Activated effector memory CD4-positive, alpha-beta T cell treated with anti-CD3 and anti-CD28 coated beads, Interleukin-2, amount 50 U/mL, for 16 hours (primary cell): Measurements from ENCODE around the gene TNFRSF12A.
"Not testable (repeated sequence)": the region's sequence is repeated elsewhere in the genome, so short reads cannot be mapped to it uniquely, and the experiment has no call there.

ENCODE experiments used
- DNase-seq: peaks from one replicate; pipeline ENCODE4 v3.0.0-alpha.2; 2020

Gene TNFRSF12A

DNA sequence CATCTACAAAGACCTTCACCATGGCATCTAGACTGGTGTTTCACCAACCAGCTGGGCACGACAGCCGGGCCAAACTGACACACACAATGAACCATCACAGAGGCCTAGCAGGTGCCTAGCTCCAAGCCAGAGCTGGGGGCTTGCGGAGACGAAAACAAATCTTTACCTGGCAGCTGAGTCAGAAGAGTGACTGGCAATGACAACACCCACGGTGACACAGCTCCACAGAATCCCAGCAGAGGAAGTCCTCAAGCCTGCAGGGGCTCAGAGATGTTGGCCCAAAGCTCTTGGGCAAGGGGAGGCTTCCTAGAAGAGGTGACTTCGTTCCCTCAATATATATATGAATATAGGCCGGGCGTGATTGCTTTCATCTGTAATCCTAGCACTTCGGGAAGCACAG is 31.3 kb downstream of the TNFRSF12A start:
- no peak for DNase-seq

DNA sequence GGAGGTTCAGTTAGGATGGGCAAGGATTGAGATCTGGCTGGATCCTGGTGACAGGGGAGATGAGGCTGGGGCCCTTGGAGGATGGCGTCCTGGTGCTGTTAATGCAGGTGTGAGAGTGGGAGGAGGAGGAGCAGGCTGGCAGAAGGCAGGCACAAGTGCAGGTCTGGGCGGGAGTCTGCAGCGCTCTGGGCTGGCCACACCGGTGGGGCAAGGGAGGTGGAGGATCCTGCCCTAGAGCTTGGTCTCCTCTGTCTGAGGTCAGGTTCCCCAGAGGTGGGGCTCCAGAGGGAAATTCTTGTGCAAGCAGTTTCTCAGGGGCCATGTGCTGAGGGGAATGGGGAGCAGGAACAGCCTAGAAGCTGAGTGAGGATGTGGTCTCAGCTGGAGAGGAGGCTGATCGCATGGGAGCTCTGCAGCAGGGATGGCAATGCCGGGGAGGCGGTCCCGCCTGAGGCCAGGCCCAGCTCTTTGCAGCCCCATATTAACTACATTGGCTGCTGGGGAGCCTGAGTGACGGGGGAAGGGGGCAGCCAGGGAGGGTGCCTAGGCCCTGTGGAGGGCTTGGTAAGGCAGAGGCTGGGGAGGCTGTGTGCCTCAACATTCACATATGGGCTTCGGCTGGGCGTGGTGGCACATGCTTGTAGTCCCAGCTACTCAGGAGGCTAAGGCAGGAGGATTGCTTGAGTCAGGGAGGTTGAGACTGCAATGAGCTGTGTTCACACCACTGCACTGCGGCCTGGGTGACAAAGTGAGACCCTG is 32.6 kb downstream of the TNFRSF12A start:
- not testable (repeated sequence) for DNase-seq

DNA sequence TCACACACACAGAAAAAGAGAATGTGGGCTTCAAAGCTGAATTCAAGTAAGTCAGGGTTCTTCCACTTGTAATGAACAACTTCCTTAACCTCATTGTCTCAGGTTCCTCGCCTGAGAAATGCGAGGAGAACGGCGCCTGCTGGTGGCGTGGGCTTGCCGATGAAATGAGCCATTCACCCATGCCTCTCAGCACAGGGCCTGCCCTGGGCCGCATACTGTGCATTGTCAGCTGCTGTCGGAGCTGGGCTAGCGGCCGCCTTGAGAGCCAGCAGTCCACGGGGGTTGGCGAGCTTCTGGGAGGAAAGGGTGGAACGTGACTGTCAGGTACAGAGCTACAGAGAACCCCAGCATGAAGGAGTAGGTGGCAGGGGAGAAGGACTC is 33.2 kb downstream of the TNFRSF12A start:
- not testable (repeated sequence) for DNase-seq

DNA sequence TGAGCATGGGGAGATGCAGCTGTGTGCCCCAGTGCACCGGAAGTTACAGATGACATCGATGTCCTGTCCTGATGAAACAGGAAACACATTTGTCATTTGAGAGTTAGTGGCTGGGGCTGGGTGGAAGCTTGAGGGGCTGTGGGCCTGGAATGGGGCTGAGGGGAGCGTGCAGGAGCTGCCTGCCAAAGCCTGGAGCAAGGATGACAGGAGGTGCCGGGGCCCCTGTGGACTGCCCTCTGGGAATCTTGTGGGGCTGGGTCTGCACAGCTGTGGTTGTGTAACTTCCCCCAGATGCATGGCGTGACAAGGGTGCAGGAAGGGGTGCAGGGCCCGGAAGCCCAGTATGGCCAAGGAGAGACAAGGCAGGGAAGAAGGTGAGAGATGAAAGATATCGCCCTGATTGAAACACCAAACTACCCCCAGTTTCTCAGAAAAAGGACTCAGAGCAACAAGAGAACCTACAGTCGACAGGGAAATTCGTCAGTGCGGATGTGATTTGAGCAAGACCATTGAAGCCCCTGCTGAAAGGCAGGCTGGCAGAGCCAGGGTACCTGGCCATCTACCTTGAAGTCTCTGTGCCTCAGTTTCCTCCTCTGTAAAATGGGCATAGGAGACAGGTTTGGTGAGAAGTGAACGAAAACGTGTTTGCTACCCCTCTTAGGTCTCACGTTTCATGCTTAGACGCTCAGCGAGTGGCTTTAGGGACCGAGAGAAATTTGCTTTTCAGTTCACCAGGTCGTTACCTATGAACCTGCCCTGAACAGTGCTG is 35.0 kb downstream of the TNFRSF12A start:
- no peak for DNase-seq

DNA sequence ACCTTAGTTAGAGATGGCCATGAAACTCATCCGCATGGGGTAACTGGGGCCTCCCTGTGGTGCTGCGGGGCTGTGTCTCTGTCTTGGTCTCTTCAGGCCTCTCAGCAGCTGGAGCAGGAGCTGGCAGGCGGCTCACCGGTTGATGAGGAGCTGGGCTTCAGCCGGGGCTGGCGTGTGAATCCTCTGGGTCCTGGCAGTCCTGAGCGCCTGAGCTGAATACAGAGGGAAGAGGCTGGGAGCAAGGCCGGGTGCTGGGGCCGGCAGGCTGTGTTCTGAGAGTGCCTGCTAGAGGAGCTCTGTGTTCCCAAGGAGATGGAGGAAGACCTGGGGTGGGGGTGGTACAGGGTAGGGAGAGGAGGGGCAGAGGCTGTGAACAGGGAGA is 35.6 kb downstream of the TNFRSF12A start:
- DNase-seq = not testable (repeated sequence)

DNA sequence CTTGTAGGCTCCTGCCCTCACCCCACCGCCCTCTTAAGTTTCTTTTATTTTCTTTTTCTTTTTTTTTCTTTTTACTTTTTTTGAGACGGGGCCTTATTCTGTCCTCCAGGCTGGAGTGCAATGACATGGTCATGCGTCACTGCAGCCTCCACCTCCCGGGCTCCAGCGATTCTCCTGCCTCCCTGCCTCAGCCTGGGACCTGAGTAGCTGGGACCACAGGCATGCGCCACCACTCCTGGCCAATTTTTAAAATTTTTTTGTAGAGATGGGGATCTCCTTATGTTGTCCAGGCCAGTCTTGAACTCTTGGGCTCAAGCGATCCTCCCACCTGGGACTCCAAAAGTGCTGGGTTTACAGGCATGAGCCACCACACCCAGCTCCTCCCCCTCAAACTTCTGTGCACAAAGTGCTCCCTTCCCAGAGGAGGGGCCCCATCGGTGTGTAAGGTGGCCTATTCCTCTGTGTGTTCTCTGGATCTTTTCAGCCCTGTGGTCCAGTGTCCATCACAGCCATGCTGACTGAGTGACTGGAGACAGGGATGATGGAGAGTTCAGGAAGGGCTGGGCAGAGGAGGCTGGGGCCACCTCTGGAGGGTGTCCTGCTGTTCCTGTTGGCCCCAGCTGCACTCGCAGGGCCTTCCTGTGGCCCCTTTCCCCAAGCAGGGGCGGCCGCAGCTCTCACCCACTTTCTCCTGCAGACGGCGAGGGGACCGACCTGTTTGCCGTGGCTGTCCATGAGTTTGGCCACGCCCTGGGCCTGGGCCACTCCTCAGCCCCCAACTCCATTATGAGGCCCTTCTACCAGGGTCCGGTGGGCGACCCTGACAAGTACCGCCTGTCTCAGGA is 36.4 kb downstream of the TNFRSF12A start:
- DNase-seq = no peak

DNA sequence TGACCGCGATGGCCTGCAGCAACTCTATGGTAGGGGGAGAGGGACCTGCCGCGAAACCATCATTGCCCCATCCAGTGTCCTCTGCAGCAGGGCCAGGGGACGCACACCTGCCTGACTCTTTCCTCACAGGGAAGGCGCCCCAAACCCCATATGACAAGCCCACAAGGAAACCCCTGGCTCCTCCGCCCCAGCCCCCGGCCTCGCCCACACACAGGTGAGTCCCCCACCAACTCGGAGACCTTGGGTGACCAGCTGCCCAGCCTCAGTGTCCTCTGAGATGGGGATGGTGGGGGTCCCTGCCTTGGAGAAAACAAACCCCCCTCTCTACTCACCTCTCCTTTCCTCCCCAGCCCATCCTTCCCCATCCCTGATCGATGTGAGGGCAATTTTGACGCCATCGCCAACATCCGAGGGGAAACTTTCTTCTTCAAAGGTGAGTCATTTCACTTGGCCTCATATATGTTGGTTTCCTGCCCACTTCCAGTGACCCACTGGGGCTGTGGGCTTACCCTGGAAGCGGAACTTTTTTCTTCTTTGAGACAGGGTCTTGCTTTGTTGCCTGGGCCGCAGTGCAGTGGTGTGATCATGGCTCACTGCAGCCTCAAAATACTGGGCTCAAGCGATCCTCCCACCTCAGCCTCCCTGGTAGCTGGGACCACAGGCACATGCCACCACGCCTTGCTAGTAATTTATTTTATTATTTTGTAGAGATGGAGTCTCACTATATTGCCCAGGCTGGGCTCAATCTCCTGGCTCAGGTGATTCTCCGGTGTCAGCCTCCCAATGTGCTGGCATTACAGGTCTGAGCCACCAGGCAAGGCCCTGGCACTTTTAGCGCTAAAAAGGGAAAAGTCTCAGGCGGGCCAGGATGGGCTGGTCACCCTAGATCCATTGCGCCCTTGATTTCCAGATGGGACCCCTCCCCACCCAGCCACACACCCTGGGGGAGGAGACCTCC is 37.3 kb downstream of the TNFRSF12A start:
- DNase-seq = no peak

DNA sequence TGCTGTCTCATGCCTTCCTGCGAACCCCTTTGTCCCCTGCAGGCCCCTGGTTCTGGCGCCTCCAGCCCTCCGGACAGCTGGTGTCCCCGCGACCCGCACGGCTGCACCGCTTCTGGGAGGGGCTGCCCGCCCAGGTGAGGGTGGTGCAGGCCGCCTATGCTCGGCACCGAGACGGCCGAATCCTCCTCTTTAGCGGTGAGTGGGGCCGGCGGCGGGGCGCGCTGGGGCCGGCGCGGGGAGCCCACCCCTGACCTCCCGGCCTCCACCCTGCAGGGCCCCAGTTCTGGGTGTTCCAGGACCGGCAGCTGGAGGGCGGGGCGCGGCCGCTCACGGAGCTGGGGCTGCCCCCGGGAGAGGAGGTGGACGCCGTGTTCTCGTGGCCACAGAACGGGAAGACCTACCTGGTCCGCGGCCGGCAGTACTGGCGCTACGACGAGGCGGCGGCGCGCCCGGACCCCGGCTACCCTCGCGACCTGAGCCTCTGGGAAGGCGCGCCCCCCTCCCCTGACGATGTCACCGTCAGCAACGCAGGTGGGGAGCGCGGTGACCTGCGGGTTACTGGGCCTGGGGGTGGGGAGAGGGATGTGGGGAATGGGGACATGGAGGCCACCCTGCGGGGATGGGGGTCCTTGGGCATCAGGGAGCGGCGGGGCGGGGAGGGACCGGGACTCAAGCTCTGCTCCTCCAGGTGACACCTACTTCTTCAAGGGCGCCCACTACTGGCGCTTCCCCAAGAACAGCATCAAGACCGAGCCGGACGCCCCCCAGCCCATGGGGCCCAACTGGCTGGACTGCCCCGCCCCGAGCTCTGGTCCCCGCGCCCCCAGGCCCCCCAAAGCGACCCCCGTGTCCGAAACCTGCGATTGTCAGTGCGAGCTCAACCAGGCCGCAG is 38.2 kb downstream of the TNFRSF12A start:
- DNase-seq = peak; percentile 86

DNA sequence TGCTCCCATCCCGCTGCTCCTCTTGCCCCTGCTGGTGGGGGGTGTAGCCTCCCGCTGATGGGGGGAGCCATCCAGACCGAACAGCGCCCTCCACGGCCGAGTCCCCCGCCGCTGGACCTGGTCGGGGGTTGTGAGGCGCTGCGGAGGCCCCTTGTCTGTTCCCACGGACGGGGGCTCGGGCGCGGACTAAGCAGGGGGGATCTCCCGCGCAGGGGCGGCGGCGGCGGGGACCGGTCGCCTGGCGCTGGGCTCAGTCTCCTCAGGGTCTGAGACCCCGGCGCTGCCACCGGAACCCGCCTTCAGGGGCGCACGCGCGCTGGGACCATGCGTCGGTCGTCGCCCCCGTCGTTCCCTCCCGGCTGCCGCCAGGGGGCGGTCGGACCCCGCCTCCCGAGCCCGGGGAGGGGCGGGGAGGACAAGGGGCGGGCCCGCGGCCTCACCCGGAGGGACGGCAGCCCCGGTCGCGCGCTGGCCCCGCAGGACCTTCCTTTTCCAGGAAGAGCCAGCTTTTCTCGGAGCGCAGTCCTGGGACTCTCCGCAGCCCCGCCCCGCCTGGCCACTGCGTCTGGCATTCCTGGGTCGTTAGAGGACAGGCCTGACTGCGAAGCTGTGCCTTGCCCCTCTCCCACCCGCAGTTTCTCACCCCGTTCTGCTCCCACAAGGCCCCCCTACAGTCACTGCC is 39.0 kb downstream of the TNFRSF12A start:
- DNase-seq = peak; percentile 95

DNA sequence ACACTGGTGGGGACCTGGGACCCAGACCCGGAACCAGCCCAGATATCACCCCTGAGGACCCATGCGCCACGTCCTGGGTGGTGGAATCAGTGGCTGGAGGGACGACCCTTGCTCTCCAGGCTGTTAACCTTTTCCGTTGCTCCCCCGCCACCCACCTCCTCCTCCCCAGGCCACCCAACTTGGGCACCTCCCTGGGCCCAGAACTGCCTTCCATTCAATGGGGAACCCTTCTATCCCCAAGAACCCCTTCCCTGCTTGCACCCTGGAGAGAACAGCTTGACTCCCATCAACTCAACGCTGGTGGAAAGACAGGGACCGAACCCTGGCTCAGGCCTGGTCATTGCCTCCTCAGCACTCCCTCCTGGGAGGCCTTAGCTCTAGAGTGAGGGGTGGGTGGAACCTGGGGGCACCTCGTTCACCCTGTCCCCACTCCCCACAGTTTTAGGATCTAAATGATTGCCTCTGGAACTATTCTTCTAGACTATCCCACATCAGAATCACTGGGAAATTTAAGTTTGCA is 39.6 kb downstream of the TNFRSF12A start:
- DNase-seq = no peak

DNA sequence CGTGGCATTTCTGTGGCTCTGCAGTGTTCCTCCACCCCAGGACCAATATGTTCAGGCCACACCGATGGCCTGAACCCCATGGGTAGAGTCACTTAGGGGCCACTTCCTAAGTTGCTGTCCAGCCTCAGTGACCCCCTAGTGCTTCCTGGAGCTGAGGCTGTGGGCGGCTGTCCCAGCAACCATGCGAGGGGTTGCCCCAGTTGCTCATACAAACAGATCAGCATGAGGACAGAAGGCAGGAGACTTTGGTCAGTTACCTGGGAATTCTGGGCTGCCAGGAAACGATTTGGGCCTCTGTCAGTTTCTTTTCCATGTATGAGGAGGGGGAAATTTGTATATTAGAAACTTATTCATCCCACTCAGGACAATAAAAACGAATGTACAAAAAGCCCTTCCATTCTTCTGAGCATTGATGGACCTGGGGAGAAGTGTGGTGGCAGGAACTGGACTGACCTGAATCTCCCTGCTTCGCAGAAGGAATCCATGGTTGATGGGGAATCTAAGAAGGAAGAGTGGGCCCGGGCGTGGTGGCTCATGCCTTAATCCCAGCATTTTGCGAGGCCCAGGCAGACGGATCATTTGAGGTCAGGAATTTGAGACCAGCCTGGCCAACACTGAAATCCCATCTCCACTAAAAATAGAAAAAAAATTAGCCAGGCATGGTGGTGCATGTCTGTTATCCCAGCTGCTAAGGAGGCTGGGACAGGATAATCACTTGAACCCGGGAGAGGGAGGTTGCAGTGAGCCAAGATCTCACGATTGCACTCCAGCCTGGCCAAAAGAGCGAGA is 40.4 kb downstream of the TNFRSF12A start:
- no peak for DNase-seq

DNA sequence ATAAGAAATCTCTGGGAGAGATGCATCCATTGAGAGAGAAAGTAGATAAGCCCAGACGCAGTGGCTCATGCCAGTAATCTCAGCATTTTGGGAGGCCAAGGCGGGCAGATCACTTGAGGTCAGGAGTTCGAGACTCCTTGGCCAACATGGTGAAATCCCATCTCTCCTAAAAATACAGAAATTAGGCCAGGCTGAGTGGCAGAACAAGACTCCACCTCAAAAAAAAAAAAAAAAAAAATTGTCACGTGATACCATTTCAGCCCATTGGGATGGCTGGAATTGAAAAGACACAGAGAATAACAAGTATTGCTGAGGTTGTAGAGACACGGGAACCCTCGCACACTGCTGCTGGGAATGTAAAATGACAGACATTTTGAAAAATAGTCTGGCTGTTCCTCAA is 42.4 kb downstream of the TNFRSF12A start:
- no peak for DNase-seq

DNA sequence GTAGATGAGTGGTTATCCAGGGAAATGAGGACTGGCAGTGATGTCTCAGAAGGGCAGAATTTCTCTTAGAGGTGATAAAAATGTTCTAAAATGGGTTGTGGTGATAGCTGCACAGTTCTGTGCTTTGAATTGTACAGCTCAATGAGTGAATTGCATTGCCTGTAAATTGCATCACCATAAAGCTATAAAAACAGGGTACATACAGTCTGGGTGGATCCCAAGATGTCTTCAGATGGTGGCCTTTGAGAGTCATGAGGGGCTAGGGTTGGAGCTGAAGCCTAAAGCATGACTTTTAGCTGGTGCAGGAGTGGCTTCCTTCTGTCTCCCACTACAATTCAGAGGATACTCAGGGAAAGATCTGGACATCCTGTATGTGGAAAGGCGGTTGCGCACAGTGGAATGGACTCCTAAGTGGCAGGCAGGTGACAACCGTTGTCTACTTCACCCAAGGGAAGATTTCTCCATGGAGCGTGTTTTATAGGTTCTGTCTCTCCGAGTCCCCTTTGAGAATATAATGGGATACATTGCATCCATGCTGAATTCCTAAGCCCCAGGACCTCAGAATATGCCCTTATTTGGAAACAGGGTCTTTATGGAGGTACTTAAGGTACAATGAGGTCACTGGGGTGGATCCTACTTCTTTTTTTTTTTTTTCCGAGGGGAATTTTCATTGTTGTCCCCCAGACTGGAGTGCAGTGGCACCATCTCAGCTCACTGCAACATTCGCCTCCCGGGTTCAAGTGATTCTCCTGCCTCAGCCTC is 43.6 kb downstream of the TNFRSF12A start:
- DNase-seq = no peak

DNA sequence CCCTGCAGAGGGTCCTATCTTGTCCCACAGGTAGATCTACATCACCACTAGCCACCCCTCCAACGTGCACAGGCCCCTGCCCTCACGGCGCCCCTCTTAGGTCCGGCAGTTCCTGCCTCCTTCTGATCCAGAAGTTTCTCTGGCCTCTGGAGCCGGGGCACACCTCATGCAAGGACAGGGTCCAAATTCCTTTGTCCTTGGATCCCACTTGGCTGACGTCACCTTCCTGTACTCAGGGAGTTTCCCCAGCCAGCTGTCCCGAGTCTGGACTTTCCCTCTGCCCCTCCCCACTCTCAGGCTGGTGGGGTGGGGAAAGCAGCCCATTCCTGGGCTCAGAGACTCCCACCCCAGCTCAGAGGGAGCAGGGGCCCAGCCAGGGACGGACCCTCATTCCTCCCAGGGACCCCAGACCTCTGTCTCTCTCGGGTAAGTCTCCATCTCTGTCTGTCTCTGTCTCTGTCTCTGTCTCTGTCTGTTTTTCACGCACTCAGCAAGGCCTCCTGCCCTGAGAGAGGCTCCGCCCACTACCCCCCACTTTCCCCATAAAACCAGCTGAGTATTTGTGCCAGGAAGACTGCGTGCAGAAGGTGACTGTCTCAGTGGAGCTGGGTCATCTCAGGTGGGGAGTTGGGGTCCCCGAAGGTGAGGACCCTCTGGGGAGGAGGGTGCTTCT is 45.0 kb downstream of the TNFRSF12A start, which contains the start of gene IL32:
Gene IL32, plus strand, starts transcription at position 572 of the 673 bp plus-strand sequence. CDS start 172 bp downstream, outside the sequence.
- peak; percentile 90 for DNase-seq

DNA sequence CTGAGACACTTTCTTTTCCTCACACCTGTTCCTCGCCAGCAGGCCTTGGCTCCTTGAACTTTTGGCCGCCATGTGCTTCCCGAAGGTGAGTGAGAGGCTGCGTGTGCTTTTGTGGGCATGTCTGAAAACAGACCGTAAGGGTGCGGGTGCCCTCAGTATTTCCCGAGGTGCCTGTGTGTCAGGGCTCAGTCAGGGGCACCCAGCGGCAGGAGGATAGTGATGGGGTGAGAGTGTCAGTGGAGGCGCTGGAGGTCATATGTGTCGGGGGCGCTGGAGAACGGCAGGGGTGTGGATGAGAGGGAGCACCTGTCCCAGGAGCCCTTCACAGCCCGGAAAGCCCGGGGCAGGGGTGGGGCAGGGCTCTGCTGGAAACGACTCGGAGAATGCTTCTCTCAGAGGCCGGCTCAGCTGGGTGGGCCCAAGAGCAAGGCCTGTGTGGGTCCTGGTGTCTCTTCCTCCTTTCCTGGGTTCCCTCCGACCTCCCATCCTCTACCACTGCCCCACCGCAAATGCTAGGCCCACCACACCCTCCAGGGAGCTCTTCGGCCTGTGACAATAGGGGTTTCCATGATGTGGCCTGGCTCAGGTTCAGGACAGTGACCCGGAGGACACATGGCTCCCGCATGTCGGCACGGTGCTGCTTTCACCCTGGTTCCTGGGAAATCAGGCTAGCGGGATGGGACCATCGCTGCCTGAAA is 45.7 kb downstream of the TNFRSF12A start:
- DNase-seq = peak; percentile 77

DNA sequence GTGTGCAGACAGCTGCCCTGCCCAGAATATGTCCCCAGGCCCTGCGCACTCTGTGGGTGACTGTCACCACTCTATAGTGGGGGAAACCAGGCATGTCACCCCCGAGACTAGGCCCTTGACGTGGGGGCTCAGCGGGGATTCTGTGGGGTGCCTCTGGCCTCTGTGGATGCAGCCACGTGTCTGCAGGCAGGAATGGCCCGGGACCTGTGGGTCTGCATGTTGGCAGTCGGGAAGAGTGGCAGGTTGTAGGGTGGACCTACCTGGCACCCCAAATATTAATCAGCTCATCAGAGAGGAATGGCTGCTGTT is 46.2 kb downstream of the TNFRSF12A start:
- no peak for DNase-seq

DNA sequence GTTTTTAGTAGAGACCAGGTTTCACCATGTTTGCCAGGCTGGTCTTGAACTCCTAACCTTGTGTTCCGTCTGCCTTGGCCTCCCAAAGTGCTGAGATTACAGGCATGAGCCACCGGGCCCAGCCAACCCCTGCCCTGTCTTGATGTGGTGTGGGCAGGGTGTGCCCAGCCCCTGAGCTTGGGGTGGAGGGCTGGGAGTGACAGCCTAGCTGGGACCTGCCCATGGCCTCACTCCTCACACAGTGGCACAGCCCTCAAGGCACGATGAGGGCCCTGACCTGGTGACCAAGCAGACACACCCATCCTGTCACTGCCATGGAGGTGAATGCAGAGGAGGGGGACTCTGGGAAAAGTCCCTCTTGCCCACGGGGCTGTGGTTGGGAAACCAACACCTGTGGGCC is 48.3 kb downstream of the TNFRSF12A start:
- DNase-seq = no peak
